HG02798 (cell line): ENCODE measurements around the gene RBPMS2.
A peak's percentile ranks its signal among the peaks of the same experiment; 100 is the strongest.

ENCODE experiments used
- ATAC-seq: cut with Tn5 transposase; IDR thresholded peaks from one replicate; pipeline ENCODE4 v1.9.1; 2021; ENCODE audit warnings: mild to moderate bottlenecking; ENCODE audit not compliant: unreplicated experiment, poor library complexity

Gene RBPMS2

GRCh38 chr15:64732156-64732860, 43.1 kb downstream of the RBPMS2 start:
- no peak for ATAC-seq

- no peak for ATAC-seq
Observed at GRCh38 chr15:64731805-64732151, 43.6 kb downstream of the RBPMS2 start.

- no peak for ATAC-seq
Observed at GRCh38 chr15:64731012-64731804, 44.2 kb downstream of the RBPMS2 start.

- ATAC-seq, result no peak
Observed at GRCh38 chr15:64730151-64730550, 45.2 kb downstream of the RBPMS2 start.

GRCh38 chr15:64720188-64720587, 55.2 kb downstream of the RBPMS2 start:
- ATAC-seq, result no peak

- ATAC-seq, result no peak
Observed at GRCh38 chr15:64717735-64718495, 57.5 kb downstream of the RBPMS2 start.

- no peak for ATAC-seq
Observed at GRCh38 chr15:64717130-64717529, 58.3 kb downstream of the RBPMS2 start.

GRCh38 chr15:64716452-64716851, 58.9 kb downstream of the RBPMS2 start:
- no peak for ATAC-seq

GRCh38 chr15:64713592-64713991, 61.8 kb downstream of the RBPMS2 start:
- no peak for ATAC-seq

- no peak for ATAC-seq
Observed at GRCh38 chr15:64712353-64712752, 63.0 kb downstream of the RBPMS2 start.

- ATAC-seq, result no peak
Observed at GRCh38 chr15:64710676-64711428, 64.5 kb downstream of the RBPMS2 start.

- ATAC-seq, result no peak
Observed at GRCh38 chr15:64706011-64706911, 69.1 kb downstream of the RBPMS2 start.

- ATAC-seq, result no peak
Observed at GRCh38 chr15:64705006-64705405, 70.4 kb downstream of the RBPMS2 start.

GRCh38 chr15:64703632-64703959, 71.8 kb downstream of the RBPMS2 start:
- ATAC-seq, result no peak

- peak; percentile 89 for ATAC-seq
Observed at GRCh38 chr15:64702816-64703631, 72.4 kb downstream of the RBPMS2 start.

GRCh38 chr15:64701482-64702184, 73.8 kb downstream of the RBPMS2 start:
- ATAC-seq, result no peak

- ATAC-seq, result no peak
Observed at GRCh38 chr15:64701051-64701450, 74.3 kb downstream of the RBPMS2 start.

- ATAC-seq, result no peak
Observed at GRCh38 chr15:64699751-64700388, 75.5 kb downstream of the RBPMS2 start.
